IPS DF 19.7 (cell line): ENCODE results near the gene SLC5A6.

Experiments
- DNase-seq: peaks from one replicate; pipeline ENCODE4 v3.0.0-alpha.2; 2013; ENCODE audit warnings: low read depth, low spot score

SLC5A6 gene

DNA sequence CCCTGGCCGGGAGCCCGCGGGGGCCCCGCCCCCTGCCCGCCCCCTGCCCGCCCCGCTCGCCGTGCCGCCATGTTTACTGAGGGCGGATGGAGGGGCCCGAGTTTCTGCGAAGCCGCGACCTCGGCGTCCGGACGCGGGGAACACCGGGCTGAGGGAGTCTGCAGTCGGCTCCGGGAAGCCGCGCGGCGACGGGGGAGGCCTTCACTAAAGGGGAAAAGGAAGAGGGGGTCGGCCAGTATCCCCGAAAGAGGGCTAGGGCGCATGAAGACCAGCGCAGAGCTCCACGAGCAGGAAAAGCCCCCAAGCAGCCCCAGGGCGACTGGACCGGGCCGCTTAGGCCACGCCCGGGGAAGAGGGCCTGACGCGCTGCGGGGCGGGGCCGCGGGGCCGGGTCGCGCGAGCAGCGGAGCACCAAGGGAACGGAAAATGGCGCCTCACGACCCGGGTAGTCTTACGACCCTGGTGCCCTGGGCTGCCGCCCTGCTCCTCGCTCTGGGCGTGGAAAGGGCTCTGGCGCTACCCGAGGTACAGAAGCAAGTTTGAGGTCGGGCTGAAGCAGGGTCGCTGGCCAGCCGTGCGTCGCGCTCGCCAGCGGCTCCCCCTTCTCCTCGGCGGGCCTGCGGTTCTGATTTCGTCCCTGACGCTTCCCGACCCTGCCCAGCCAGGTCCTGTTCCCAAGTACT, at the start of gene SLC5A6, which contains the start of gene ATRAID:
Gene SLC5A6 (minus strand): TSS at position 326 of the 683 bp plus-strand sequence. CDS start 4,618 bp downstream, outside the sequence.
Gene ATRAID (plus strand): TSS at position 99 of the 683 bp plus-strand sequence. CDS start 328 bp downstream, at position 427.
- no peak for DNase-seq

DNA sequence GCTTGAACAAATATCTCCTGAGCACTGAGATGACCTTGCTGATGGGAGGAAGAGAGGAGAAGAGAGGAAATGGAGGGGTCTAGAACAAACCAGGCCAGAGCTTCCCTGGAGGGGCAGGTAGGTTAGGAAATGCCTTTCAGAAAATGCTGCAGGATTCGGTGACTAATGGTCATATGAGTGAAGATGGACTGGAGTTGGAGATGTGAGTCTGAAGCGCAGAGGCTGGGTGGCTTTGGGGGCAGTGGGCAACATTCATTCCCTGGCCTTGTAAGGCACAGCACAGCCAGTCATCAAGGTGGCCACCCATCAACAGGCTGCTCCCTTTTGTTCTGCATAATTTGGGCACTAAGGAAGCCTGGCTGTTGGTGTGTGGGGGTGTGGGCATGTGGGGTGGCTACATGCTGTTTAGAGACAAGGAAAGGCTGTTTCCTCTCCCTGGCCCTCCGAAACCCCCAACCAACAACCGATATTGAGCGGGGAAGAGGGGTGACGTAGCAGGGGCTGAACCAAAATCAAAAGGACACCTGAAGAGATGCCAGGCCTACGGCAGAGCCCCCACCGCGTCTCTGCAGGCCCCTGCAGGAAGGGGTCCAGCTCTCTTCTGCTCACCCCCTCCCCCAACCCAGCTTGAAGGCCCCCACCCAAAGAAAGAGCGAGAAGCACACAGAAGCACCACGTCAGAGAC, 49.3 kb upstream of the SLC5A6 start:
- DNase-seq: no peak

DNA sequence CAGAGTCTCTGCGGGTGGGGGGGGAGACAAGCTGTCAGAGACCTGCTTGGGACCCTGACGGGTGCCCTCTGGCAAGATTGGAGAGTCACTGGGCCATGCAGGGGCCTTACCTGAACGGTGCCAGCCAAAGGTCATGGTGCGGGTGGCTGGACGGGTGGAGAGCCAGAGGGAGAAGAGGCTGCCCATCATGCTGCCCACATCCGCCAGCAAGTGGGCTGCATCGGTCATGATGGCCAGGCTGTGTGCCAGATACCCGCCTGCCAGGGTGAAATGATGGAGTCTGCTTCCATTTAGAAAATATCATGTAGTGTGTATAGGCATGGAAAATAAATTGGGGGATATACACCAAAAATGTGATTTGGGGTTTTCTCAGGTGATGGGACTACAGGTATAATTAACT, 46.0 kb upstream of the SLC5A6 start:
- no peak for DNase-seq

DNA sequence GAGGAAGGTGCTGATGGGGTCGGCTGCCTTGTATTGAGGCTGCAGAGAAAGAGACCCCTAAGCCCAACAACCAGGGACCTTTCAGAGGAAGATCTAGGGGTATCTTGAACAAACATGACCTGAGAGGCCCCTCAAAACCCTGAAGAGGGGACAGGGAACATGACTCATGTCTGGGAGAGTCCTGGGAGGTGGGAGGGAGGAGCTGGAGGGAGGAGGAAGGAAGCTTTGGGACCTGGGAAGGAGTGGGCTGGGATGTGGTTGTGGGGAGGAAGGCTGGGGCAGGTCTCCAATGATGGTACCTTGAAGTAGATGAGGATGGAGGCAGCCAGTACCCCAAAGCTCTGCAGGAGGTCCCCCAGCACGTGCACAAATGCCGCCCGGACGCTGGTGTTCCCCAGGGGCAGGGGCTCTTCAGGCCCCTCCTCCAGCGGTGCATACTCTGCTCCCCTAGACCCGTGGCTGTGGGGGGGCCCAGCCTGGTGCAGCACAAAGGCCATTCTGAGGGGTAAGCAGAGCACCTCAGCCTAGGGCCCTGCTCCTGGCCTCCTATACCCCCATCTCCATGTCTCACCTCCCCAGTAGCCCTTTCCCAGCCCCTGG, 44.9 kb upstream of the SLC5A6 start:
- DNase-seq: no peak

DNA sequence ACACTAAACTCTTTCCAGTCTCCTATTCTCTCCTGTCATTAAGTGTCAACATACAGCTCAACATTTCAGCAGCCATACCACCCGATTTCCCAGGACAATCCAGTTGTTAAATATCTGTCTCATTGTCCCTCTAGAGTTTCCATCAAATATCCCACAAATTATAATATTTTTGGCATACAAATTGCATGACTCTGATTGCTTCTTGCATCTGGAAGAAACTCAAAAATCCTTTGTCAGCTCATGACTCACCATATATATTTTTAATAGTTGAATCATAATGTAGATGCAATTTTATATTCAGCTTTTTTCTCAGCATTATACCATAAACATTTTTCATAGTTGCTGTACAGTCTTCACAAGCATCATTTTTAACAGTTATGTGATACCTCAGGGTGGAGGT, 43.6 kb upstream of the SLC5A6 start:
- DNase-seq: no peak

DNA sequence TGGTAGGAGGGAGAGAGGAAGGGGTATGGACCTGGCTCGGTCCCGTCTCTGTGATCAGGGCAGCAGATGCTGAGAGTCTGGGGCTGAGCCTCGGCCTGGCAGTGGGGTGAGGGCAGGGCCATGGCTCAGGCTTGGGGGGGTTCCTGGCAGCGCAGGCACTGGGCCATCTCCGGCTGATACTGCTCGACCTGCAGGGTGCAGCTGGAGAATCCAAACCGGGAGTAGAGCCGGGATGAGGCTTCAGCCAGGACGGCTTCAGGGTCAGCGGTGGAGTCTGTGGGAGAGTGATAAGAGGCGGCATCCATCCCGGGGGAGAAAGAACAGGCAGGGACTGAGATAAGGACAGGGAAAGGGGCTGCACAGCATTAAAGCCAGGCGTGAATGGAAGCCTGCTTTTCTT, 43.1 kb upstream of the SLC5A6 start:
- DNase-seq: no peak

DNA sequence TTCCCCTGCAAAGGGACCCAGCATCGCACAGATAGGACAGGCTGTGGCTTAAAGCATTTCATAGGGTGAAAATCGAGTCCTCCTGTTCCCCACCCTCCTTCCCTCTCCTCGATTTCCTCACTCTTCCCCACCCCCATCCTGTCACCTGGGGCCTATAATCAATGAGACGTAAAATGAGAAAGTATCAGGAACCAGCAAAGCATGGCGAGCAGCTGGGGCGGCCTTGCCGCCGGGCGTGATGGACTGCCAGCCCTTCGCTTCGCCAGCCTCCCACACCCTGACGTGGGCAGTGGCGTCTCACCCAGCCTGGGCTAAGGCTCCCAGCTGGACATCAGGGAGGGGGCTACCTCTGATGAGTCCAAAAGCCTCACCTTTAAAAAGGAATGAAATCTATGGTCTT, 39.7 kb upstream of the SLC5A6 start:
- no peak for DNase-seq

DNA sequence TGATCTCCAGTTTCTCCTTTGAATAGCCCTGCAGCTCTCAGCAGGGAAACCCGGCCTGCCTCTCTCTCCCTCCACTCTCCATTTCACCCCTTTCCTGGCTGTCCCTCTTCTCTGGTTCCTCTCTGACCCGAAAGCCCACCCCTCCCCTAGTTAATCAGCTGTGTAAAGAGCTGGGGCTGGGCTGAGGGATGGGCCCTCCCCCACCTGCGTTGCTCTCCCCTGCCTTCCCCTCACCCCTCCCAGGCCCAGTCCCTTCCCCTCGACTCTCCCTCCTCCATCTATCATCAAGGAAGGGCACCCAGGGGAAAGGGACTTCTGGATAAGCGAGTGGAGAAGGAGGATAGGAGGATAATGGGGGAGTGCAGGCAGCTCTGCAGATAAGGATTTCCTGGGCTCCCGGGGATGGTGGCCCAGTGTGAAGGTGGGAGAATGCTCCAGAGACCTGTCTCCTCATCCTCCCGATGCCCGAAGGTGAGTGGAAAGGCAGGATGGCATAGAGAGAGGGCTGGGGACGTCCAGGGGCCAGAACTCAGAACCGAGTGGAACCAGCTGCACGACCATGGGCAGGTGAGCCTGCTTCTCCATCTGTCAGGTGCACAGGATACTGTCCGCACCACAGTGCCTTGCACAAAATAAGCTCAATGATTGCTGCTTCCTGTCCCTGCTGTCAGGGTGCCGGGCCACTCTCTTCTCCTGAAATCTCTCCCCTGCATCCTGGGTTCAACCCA, 38.7 kb upstream of the SLC5A6 start:
- no peak for DNase-seq

DNA sequence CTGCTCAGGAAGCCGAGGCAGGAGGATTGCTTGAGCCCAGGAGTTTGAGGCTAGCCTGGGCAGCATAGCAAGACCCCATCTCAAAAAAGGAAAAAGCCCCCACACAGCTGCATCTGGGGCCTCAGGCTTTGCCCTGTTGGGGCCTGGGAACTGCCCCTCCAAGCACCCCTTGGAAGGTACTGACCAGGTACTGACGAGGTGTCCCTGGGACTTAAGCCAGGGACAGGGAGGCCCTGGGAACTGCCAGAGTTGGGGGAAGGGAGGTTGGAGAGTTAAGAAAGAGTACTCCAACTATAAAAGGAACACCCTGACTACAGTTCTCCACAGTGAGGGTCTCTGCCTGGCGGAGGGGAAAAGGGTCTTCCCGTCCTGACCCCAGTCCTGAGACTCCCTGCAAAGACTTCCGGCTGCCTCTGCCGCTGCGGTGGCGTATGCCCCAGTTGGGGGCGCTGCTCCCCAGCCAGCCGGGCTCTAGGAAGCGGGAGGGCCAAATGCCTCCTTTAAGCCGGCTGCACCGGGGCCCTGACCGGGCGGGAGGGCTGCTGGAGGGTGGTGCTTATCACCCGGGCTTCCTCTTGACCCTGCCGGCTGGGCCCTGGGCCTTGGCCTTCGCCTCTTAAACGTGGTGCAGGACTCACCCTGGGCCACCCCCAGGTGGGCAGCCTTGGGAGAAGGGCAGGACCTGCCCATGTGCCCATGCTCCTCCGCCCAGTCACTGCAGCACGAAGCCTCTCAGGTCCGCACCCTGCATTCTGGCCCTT, 38.0 kb upstream of the SLC5A6 start:
- no peak for DNase-seq

DNA sequence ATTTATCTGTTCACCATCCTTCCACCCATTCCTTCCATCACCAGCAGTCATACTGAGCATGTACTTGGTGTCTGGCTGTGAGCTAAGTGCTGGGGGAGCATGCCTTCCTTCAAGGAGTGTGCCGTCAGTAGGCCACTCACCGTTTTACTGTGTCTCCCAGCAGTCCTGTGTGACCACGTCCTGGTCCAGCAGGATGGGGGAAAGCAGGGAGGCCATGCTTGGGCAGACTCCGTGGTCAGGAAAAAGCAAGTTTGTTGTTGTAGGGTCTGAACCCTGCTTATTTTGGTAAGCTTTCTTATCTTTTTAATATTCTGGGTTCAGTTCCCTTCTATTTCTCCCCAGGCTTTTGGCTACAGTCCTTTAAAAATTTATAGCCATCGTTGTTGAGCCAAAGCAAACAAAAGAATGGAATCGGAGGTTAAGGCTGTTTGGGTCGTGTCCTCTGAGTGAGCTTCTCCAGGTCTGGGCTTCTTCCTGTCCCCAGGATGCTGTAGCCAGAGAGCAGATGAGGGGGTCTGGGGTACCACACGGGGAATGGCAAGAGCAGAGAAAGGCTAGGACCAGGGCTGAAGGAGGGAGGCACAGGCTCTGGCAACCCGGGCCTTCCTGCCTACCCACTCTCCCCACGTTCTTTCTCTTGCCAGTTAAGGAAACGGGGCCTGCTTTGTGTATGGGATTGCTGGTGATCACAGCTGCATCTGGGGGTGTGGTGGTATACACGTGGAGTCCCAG, 37.3 kb upstream of the SLC5A6 start:
- no peak for DNase-seq

DNA sequence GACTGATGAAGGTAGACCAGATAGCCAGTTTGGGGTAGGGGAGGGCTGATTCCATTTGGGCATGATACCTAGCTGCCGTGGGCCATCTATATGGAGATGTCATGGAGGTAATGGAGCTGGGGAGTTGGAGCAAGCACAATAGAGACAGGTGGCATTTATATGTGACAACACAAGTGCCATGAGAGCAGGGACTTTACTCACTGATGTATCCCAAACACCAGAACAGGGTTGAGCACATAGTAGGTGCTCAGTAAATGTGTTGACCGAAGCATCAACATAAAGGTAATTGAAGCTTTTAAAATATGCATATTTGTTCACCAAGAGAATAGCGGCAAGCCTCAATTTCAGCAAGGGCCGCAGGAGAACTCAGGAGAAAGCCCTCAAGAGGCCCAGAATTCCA, 35.8 kb upstream of the SLC5A6 start:
- DNase-seq: no peak

DNA sequence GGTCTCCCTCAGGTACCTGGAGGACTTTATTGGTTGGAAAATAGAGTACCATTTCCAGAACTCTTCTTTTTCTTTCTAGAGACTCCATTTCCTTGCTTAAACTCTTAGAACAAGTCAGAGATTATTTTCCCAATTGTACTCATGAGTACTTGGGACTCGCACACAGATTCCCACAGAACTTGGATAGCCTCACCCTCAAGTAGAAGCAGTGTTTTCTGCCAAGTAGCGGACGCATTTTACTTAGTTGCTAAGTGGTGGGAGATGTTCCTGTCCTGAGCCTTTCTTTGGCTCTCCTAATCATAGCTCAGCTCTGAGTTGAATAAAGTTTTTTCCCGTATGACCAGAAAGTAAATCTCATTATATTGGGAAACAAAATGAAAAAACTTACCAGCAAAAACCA, 33.6 kb upstream of the SLC5A6 start:
- DNase-seq: no peak

DNA sequence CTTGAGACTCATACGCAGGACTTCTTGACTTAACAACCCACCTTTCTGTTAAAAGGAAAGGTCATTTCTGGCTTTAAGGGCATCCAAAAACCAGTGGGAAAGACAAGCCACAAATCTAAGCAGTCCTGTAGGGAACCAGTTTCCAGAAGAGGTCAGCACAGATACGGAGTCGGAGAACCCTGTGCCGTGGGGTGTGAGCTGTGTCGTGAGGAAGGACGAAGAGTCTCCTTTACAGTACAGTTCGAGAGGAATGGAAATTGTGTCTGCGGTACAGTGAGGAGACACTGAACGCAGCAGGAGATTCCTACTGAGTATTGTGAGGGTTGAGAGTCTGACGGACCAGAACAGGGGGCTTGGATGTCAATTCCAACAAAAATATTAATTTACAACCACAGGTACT, 33.0 kb upstream of the SLC5A6 start:
- DNase-seq: no peak

DNA sequence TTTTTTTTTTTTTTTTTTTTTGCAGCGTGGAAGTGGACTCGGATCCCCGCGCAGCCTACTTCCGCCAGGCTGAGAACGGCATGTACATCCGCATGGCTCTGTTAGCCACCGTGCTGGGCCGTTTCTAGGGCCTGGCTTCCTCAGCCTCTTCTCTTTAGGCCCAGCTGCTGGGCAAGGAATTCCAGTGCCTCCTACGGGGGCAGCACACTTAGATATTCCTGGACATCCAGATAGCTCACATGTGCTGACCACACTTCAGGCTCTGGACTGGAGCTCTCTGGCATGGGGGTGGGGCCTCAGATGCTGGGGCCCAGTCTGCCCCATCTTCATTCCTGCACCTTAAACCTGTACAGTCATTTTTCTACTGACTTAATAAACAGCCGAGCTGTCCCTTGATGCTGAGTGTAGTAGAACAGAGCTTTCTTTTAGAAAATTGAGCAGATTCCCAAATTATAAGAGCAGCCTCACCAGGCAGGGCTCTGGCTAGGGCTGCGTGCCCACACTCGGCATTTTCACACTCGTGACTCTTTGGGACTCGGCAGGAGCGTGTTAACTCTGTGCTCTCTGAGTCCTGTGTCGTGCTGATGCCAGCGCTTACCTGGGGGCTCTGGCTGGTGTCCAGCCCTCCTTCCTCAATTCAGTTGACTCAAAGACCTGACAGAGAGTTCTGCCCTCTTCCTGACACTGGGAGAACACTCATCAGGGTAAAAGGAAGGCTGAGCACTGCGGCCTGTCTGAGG, 31.5 kb upstream of the SLC5A6 start:
- no peak for DNase-seq

DNA sequence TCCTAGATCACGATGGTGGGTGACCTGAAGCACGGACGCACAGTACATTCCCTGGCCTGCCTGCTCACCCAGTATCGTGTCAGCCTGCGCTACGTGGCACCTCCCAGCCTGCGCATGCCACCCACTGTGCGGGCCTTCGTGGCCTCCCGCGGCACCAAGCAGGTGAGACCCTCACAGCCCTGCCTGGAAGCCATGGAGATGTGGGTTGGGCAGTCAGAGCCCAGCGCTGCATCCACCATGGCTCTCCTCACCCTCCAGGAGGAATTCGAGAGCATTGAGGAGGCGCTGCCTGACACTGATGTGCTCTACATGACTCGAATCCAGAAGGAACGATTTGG, 30.5 kb upstream of the SLC5A6 start:
- no peak for DNase-seq

DNA sequence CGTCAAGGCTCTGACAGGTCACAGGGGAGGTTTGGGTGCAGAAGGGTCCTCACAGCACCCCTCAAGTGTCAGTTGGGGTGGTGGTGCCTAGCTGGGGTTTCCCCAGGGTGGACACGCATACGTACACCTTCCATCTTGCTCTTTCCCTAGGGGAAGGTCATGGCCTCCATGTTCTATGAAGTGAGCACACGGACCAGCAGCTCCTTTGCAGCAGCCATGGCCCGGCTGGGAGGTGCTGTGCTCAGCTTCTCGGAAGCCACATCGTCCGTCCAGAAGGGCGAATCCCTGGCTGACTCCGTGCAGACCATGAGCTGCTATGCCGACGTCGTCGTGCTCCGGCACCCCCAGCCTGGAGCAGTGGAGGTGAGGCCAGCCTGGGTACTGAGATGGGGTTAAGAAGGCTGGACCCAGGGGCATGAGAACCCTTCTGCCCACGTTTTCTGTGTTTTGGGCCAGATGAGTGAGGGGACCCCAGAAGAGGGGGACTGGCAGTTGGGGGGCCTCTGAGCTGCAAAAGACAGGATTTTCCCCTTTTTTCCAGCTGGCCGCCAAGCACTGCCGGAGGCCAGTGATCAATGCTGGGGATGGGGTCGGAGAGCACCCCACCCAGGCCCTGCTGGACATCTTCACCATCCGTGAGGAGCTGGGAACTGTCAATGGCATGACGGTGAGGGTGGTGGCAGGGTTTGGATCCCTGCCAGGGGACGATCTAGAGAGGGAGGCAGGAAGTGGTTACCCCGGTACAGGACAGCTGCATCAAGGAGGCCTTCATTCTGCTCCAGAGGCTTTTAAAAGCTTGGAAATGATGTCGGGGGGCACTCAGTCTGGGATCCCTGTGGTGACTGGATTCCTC, 29.9 kb upstream of the SLC5A6 start:
- DNase-seq: no peak

DNA sequence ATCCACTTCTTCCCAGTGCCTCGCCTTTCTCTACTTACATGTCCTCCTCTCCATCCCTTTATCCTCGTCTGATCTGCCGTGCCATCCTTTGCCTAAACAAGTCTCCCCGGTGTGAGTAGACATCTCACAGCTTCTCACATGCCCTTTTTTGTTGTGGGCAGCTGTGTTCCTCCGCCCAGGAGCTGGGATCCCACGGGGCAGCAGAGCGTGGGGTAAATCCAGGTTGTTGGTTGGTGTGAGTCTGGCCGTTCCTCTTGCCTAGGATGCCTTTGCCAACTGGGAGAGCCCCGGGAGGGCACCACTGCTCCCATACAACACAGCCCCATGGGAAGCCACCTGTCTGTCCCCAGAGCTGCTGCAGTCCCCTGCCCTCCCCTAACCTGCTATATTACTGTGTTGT, 28.3 kb upstream of the SLC5A6 start:
- DNase-seq: no peak

DNA sequence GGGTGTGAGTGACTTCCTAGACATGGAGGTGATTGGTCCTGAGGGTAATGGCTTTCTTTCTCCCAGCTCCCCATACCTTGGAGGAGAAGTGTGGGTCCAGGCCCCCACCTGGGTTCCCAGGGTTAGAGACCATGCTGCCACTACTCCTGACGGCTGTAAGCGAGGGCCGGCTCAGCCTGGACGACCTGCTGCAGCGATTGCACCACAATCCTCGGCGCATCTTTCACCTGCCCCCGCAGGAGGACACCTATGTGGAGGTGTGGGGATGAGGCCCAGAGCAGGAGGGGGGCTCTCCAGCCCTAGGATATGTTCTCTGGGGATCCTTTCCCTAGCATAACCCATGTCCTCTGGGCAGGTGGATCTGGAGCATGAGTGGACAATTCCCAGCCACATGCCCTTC, 26.9 kb upstream of the SLC5A6 start:
- DNase-seq: no peak

DNA sequence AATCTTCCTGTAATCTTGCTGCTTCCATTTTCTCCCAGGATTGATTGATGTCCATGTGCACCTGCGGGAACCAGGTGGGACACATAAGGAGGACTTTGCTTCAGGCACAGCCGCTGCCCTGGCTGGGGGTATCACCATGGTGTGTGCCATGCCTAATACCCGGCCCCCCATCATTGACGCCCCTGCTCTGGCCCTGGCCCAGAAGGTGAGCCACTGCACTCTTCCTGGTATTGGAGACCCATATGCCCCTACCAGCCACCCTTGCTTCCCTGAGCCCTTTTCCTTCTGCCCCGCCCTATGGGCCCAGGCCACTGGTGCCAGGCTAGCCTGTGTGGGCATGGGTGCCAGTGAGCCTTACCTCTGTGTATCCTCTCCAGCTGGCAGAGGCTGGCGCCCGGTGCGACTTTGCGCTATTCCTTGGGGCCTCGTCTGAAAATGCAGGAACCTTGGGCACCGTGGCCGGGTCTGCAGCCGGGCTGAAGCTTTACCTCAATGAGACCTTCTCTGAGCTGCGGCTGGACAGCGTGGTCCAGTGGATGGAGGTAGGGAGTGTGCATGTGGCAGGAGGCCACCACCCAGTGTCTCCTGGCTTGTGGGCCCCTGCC, 25.4 kb upstream of the SLC5A6 start:
- DNase-seq: no peak
